ENCODE results near the gene ATF7IP.
"Not testable (repeated sequence)": the region's sequence is repeated elsewhere in the genome, so short reads cannot be mapped to it uniquely, and the experiment has no call there.

Gene ATF7IP

DNA sequence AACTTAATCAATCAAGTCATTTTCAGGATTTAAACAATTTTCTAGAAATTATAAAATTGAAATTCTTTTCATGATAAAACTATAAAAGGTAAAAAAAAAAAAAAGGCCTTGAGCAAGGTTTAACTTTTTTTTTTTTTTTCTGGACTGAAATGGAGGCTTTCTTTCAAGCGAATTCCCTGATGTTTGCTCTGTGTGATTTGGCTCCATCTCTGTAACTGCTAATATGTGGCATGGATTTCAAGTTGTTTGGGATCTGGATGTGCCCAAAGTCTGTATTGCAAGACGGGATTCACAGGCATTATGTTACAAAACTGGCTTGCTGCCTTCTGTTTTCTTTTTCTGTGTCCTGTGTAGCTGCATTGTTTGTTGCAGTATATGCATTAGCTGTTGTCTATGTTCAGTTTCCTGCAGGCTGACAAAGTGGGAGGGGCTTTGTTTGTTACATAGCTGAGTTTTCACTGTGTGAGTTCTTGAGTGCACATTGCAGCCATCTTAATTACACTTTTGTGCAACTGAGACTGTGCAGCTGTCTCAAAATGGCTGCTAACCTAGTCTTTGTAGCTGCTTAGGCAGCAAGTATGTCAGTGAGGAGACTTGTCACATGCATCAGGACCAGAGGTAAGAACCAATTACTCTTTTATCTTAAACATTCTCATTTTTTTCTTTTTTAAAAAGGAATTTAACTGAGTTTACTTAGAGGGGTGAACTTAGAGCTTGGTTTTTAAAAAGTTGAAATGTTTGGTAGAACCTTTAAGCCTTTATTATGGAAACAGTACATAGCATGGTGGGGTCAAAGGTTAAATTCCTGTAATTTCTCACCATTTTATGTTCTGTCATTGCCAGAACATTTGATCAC is 19.5 kb downstream of the ATF7IP start:
- peak; percentile 88 for DNase-seq

DNA sequence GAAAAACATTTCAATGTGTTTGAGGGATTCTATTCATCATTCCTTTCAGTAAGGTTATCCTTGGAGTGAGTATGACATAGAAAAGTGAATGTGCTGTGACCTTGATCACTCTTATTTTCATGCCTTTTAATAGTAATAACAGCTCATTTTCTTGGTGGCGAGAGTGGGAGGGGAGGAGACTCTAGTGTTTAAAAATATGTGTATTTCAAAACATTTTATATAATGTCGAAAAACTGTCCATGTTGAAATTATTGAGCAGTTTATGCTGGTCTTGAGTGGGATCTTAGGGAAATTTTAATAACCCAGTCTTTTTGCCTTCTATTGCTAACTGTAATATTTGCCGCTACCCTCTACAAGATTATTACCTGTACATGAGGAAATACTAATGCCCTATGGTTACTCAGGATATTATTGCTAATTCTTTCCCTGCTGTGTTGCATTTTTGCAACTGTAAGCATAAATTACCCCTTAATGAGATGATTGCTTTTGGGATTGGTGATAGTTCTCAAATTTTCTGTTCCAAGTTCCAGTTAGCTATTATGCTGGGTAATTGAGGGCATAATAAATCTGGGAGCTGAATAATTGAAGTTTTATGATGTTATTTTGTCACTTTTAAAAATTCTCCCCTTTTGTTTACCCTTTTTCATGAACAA is 21.9 kb downstream of the ATF7IP start:
- no peak for DNase-seq

DNA sequence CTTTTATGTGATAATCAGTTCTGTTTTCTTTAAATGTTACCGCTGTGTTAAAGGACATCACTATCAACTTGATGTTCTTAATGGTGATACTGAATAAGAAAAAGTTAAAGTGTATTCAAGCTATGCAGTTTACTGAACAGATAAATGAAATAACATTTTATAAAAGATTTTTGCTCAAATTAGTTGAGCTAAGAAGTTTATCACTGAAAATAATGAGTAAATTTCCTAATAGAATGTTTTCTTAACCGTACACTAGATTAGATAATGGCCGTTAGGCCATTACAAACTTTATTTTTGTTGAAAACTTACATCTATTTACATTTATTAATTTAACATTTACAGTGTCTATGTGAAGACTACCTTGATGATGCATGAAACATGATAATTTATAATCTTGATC is 25.0 kb downstream of the ATF7IP start:
- no peak for DNase-seq

DNA sequence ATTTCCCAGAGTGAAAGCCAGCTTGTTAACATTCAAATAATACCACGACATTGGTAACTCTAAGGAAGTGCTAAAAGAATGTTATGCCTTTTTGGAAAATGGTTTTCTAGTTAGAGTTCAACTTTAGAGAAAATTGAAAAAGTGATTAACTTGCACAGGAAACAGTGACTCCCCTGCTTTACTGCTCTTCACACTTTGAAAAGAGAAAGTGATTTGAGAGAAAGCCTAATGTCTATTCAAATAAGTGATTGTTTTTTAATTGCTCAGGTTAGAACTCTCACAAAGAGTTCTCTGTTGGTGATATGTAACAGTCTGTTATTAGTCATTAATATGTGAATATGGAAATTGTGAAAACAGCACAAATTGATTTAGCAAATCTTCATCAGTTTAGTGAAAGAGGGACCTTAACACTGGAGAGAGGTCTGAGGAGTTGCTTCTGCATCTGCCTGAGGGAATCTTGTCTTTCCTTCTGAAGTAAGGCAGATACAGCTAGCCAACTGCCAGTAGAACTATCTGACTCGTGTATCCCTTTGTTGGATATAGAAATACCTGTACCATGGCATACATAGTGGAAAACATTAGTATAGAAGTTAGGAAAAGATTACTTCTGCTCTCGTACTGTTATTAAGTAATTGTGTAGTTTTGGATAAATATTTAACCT is 25.5 kb downstream of the ATF7IP start:
- DNase-seq: peak; percentile 64

DNA sequence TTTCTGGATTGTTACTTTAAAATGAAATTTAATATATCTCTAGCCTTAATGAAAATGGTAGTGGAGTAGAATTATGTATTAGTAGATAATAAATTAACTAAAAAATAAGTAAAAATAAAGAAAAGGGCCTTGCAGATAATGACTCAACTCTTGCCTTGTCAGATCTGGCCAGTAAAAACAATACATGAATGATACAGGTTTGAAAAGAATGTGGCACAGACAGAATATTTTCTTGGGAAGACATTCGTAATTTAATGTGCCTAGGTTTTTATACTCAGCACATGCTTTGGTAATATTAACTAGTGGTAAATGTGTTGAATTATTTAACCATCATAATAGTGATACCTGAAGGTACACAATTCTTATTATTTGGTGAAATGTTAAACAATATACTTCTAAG is 28.3 kb downstream of the ATF7IP start:
- no peak for DNase-seq

DNA sequence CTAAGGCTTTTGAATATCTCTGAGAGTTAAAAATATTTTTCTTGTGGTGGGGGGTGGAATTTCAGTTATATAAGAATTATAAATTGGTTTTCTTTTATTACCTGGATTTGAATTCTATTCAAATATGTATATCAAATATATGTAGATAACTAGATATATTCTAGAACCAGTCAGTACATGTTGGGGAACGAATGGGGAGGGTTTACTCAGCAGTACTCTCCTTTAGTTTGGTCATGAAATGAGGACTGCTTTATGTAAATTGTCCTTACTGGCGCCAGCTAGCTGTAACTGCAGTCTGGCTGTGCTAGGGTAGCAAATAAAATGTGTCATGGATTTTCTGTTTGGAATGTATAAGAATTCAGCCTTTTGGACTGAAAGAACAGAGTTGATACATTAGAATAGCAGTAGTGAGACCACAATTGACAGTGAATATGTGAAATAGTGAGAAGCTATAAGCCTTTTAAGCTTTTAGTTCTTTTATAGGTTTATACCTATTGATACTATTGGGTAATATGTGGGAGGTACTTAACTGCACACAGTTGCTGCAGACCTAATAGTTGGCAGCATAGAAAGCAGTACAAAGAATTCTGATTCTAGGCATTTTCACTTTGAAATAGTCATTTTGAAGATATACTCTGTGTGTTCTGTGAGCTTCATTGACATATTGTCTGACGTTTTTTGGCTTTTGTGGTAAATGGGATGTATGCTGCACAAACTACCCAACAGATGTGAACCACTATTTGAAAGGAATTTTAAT is 29.0 kb downstream of the ATF7IP start:
- peak; percentile 80 for DNase-seq

DNA sequence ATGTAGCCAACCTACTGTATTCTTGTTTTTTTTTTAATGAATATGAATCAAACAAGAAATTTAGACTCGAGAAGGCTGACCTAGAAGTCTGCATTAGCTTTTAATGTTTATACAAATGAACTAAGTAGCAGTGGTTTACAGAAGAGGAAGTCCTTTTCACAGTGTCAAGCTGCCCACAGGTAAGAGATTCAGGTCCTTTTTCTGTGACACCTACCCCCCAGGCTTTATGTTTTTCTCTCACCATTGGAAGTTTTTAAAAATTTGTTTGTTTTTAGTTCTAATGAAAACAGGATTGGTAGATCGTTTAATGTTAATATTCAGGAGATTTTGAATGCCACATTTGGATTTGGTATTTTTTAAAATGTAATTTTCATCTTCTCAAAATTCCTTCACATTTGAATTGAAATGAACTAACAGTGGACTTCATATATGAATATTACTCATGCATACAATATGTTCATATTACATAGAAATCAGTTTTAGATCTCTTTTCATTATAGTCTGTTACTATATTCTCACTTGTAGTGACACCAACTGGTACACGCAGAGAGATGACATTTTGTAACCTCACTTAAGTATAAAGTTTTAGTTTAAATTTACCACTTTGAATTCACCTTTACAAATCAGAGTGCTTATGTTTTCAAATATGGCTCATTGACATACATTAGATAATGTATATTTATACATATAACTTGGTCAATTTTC is 29.7 kb downstream of the ATF7IP start:
- DNase-seq: peak; percentile 58

DNA sequence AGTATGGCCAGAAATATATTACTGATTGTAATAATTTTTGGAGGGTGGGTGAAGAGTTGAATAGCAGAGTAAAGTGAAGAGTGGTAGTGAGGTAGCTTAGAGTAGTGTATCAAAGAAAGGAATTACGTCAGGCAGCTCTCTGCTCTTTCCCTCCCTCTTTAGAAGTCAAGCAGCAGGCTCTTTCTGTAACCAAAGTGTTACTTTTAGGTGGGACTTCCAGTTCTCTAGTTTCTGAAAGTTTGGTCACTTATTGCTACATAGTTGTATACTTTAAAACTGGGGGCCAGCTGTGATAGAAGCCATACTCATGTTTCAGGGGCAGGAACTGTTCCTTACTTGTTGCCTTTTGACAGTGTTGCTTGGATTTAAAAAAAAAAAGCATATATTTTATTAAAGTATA is 30.6 kb downstream of the ATF7IP start:
- peak; percentile 81 for DNase-seq

DNA sequence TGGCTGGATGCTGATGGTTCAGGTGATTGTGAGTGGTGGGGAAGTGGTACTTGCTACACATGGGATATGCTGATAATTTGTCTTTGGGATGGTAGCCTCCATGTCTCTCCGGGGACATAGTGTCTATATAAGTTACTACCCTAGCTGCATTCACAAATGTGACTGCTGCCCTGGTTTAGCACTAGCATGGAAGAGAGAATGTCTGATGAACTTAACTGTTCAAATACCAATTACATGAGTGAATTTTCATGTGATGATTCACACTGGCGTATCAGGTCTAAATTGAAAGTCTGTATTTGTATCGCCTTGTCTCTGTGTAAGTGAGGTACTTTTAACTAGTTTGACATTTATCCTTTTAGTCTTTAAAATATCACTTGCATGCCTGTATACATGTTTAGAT is 34.4 kb downstream of the ATF7IP start:
- DNase-seq: peak; percentile 51

DNA sequence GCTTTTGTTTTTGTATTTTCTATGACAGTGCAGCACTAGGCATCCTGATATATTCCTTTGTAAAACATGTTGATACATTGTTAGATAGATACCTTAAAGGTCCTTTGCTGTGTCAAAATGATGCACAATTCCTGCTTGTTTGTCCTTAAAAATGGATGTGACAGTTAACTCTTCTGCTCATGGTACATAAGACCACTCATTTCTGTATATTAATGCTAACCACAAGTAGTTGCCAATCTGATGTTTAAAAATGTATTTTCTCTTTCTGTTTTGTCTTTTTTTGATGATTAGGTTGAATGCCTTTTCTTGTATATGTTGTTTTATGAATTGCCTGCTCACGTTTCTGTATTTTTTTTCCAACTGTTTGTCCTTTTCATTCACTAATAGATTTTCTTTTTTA is 35.1 kb downstream of the ATF7IP start:
- DNase-seq: no peak

DNA sequence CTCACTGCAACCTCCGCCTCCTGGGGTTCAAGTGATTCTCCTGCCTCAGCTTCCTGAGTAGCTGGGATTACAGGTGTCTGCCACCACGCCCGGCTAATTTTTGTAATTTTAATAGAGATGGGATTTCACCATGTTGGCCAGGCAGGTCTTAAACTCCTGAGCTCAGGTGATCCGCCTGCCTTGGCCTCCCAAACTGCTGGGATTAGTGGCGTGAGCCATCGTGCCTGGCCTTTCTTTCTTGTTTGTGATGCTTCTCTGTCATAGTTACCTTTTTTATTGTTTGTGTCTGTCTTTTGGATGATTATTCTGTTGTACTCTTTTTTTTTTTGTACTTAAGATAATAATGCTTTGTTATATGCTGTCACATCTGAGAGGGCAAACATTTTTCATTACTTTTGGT is 35.8 kb downstream of the ATF7IP start:
- not testable (repeated sequence) for DNase-seq

DNA sequence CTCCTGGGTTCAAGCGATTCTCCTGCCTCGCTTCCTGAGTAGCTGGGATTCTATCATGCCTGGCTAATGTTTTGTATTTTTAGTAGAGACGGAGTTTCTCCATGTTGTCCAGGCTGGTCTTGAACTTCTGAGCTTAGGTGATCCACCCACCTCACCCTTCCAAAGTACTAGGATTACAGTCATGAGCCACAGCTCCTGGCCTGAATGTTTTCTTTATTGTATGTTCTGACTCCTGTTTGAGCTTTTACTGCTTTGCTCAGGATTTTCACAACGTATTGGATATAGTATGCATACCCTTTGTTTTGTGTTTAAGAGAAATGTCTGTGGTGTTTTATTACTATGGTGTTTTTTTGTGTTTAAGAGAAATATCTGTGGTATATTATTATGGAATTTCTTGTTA is 37.2 kb downstream of the ATF7IP start:
- no peak for DNase-seq

DNA sequence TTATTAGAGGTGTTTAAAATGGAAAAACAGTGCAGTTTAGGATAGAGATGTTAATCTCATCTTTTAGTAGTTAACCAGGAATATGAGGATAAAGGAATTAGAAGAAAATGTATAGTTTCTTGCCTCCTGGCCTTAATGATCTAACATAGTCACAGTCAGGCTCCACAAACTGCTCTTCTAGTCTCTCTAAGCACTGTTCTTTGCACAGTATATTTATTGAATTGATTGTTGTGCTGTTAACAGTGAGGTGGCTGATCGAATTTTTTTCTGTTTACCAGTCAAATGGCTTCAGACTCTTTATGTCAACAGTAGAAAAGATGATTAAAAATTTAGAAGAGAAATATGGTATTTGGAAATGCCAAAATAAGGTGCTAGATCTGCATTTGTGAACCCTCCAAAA is 37.8 kb downstream of the ATF7IP start:
- DNase-seq: no peak

DNA sequence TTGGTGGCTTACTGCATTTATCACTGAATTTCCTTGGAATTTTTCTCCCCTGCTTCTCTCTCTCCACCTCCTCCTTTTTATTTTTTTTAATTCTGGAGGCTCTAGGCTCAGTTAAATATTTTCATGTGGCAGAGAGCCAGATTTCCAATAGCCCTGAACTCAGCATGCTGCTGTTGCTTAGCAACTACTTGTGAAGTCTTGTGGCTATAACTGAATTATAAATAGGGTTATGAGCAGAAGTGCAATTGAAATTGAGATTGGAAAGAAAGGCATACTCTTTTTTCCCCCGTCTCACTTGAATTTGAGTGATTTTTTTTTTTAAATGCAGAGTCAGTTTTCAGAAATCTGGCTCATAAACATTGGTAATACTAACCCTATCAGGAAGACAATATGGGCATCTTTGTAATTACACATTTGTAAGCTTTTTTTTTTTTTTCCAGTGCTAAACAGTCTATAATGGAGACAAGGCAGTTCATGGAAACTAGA is 38.3 kb downstream of the ATF7IP start:
- peak; percentile 82 for DNase-seq

DNA sequence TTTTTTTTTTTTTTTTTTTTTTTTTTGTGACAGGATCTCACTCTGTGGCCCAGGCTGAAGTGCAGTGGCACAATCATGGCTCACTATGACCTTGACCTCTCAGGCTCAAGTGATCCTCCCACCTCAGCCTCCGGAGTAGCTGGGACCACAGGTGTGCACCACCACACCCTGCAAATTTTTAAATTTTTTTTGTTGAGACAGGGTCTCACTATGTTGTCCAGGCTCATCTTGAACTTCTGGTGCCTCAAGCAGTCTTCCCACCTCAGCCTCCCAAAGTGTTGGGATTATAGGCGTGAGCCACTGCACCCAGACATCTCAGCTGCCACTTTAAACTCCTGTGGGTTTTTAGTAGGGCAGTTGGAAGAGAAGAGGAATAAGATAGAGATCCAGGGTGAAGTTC is 39.9 kb downstream of the ATF7IP start:
- DNase-seq: not testable (repeated sequence)

DNA sequence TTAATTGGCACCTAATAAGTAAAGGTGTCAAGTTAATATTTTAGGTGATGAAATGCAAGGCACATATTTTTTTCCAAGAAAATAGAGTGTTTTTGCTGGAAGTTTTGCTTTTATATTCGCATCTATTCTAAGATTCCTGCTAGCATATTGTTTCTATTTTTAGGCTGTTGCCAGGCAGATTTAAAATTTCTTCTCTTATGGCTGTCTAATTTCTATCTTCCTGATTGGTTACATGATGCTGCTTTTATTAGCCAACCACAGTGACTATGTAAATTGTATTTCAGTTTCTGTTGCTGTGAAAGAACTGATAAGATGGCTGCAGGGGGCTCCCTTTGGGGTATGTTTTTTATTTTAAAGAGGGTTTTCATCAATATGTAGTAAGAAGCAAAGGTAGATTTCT is 42.7 kb downstream of the ATF7IP start:
- peak; percentile 56 for DNase-seq

DNA sequence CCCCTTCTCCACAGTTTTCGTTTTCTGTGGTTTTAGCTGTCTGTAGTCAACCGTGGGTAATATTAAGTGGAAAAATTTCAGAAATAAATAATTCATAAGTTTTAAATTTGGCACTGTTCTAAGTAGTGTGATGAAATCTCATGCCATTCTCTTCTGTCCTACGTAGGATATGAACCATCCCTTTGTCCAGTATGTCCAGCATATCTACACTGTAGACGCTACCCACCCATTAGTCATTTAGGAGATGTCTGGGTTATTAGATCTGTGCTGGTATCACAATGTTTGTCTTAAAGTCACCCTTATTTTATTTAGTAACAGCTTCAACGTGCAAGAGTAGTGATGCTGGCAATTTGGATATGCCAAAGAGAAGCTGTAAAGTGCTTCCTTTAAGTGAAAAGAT is 44.7 kb downstream of the ATF7IP start:
- no peak for DNase-seq

DNA sequence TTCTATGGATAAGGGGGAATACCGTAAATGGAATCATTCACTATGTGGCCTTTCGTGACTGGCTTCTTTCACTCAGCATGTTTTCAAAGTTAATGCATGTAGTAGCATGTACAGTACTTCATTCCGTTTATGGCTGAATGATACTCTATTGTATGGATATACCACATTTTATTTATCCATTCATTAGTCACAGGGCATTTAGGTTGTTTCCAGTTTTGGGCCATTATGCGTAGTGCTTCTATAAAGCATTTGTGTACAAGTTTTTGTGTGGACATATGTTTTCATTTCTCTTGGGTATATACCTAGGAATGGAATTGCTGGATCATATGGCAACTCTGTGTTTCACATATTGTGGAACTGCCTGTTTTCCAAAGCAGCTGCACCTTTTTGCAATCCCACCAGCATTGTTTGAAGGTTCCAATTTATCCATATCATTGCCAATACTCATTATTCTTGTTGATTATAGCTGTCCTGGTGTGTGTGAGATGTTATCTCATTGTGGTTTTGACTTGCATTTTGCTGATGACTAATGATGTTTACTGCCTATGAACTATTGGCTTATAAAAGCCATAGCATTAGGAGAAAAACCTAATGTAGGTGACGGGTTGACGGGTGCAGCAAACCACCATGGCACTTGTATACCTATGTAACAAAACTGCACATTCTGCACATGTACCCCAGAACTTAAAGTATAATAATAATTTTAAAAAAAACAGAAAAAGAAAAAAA is 45.5 kb downstream of the ATF7IP start:
- DNase-seq: peak; percentile 71

DNA sequence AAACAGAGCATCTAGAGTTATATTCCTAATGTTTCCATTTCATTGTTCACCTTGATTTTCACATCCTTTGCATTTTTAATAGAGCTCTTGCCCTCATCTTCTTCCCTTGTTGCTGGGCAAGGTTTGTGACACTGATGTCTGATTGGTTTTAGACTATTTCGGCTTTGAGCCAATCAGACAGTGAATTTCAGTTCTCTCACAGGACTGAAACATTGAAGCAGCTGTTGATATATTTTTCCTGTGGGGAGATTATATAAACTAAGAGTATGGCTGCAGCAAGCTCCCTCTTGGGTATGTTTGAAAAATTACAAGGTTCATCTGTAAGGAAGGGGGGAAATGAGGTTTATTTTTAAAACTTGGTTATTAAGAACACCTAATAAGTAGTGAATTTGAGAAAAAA is 51.2 kb downstream of the ATF7IP start:
- DNase-seq: peak; percentile 86

DNA sequence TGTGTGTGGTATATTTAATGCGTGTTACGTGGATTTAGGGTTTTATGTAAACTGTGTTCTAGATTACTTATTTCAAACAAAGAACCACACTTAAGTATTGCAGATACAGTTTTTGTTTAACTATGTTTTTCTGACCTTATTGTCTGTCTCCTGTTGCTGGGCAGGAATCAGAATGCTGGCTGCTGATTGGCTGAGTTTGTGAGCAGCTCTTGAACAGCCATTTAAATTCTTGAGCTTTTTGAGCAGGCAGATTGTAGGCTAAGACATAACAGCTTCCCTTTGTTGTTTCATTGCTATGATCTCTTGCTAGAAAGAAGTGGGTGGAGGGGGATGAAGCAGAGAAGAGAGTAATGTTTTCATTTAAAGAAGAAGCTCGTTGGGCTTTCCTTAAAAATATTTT is 52.2 kb downstream of the ATF7IP start:
- DNase-seq: peak; percentile 87

DNA sequence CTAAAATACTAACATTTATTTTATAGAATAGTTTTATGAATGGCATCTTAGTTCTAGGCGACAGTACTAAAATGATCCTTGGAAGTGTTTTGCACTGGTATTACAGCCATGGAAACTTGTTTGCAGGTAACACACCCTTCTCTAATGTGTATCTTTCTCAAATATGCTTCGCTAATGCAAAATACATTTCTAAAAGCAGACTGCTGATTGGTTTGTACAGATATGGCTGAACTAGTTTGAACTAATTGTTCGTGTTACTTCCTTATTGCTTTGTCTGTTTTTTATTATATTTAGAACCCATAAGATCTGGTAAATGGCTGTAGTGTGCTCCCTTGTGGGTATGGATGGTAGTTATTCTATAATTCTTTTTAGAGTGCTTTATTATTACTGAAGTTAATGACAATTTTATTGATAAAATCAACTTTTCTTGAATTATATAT is 53.0 kb downstream of the ATF7IP start:
- peak; percentile 70 for DNase-seq
